ENCODE results near the gene AFF1.
"Not testable (repeated sequence)": the region's sequence is repeated elsewhere in the genome, so short reads cannot be mapped to it uniquely, and the experiment has no call there.

AFF1 gene

DNA sequence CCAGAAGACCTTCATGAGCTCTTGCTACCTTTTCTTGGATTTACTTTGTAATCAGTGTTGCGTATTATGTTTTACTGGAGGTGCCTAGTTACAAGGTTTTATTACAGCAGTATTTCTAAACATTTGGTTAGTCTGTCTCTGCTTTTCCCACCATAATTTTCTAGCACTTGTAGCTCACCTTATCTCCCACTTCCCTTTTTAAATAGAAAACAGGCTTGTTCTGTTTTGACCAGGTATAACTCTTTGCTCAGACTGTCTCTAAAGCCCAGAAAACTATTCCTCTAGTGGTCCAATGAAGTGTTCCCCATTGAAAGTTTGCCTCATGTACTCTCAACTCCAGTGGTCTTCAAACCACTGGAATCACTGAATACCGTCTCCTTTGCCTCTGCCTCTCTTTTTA lies 43.9 kb downstream of the AFF1 start:
- Histone ChIP-seq H3K79me2 (ENCODE audit: insufficient read depth, low read length) (no peaks in the 10 kb centered on the region), H2AFZ (ENCODE audit: low read depth, low read length, severe bottlenecking) (no peak overlapping the region), H3K27me3 (ENCODE audit: low read length) (no peaks in the 10 kb centered on the region), H3K36me3 (ENCODE audit: low read length) (no peaks in the 10 kb centered on the region), H3K27ac (ENCODE audit: low read depth, low read length) (no peak overlapping the region), H3K4me3 (ENCODE audit: insufficient read depth, low read length, poor library complexity, severe bottlenecking) (no peak overlapping the region), H3K9ac (ENCODE audit: low read length) (no peak overlapping the region), H3K9me3 (ENCODE audit: insufficient read depth, low read length) (no peaks in the 10 kb centered on the region), H3K9me2 (replicated peaks; ENCODE audit: insufficient read depth, low read length) (no peaks in the 10 kb centered on the region), H3F3A (ENCODE audit: insufficient read depth) (no peaks in the 10 kb centered on the region), H3K4me2 (ENCODE audit: low read depth, low read length, poor library complexity, severe bottlenecking) (no peak overlapping the region), H4K20me1 (ENCODE audit: low read depth, low read length) (no peaks in the 10 kb centered on the region)
- TF ChIP-seq, protein P1, sequence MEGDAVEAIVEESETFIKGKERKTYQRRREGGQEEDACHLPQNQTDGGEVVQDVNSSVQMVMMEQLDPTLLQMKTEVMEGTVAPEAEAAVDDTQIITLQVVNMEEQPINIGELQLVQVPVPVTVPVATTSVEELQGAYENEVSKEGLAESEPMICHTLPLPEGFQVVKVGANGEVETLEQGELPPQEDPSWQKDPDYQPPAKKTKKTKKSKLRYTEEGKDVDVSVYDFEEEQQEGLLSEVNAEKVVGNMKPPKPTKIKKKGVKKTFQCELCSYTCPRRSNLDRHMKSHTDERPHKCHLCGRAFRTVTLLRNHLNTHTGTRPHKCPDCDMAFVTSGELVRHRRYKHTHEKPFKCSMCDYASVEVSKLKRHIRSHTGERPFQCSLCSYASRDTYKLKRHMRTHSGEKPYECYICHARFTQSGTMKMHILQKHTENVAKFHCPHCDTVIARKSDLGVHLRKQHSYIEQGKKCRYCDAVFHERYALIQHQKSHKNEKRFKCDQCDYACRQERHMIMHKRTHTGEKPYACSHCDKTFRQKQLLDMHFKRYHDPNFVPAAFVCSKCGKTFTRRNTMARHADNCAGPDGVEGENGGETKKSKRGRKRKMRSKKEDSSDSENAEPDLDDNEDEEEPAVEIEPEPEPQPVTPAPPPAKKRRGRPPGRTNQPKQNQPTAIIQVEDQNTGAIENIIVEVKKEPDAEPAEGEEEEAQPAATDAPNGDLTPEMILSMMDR (IDR thresholded peaks at IDR 0.05; ENCODE audit: insufficient read depth, low read length, poor library complexity, severe bottlenecking): no peak
- TF ChIP-seq EZH2phosphoT487 (conservative IDR thresholded peaks at IDR 0.05; ENCODE audit: low read length): no peak

GRCh38 chr4:86980230-86980629 lies 45.4 kb downstream of the AFF1 start:
- H3K4me3 ChIP-seq (ENCODE audit: insufficient read depth, low read length, poor library complexity, severe bottlenecking): no peak overlapping the region
- no peaks in the 10 kb centered on the region for H3K27me3 ChIP-seq (ENCODE audit: low read length)
- no peak overlapping the region for H2AFZ ChIP-seq (ENCODE audit: low read depth, low read length, severe bottlenecking)
- no peak overlapping the region for H3K9ac ChIP-seq (ENCODE audit: low read length)
- no peak overlapping the region for H3K4me2 ChIP-seq (ENCODE audit: low read depth, low read length, poor library complexity, severe bottlenecking)
- H3F3A ChIP-seq (ENCODE audit: insufficient read depth): no peaks in the 10 kb centered on the region
- no peaks in the 10 kb centered on the region for H3K79me2 ChIP-seq (ENCODE audit: insufficient read depth, low read length)
- H3K27ac ChIP-seq (ENCODE audit: low read depth, low read length): no peak overlapping the region
- TF ChIP-seq, protein P1 (IDR thresholded peaks at IDR 0.05; ENCODE audit: insufficient read depth, low read length, poor library complexity, severe bottlenecking): no peak
- TF ChIP-seq EZH2phosphoT487 (conservative IDR thresholded peaks at IDR 0.05; ENCODE audit: low read length): no peak
- no peaks in the 10 kb centered on the region for H3K9me2 ChIP-seq (replicated peaks; ENCODE audit: insufficient read depth, low read length)
- no peaks in the 10 kb centered on the region for H3K9me3 ChIP-seq (ENCODE audit: insufficient read depth, low read length)
- no peaks in the 10 kb centered on the region for H3K36me3 ChIP-seq (ENCODE audit: low read length)
- no peaks in the 10 kb centered on the region for H4K20me1 ChIP-seq (ENCODE audit: low read depth, low read length)

- no peaks in the 10 kb centered on the region for H3F3A ChIP-seq (ENCODE audit: insufficient read depth)
- H3K36me3 ChIP-seq (ENCODE audit: low read length): no peaks in the 10 kb centered on the region
- no peaks in the 10 kb centered on the region for H3K9me2 ChIP-seq (replicated peaks; ENCODE audit: insufficient read depth, low read length)
- no peaks in the 10 kb centered on the region for H3K79me2 ChIP-seq (ENCODE audit: insufficient read depth, low read length)
- TF ChIP-seq EZH2phosphoT487 (conservative IDR thresholded peaks at IDR 0.05; ENCODE audit: low read length): no peak
- TF ChIP-seq, protein P1 (IDR thresholded peaks at IDR 0.05; ENCODE audit: insufficient read depth, low read length, poor library complexity, severe bottlenecking): no peak
- no peaks in the 10 kb centered on the region for H3K27me3 ChIP-seq (ENCODE audit: low read length)
- no peaks in the 10 kb centered on the region for H3K9me3 ChIP-seq (ENCODE audit: insufficient read depth, low read length)
- H2AFZ ChIP-seq (ENCODE audit: low read depth, low read length, severe bottlenecking): no peak overlapping the region
- H4K20me1 ChIP-seq (ENCODE audit: low read depth, low read length): no peaks in the 10 kb centered on the region
- H3K9ac ChIP-seq (ENCODE audit: low read length): no peak overlapping the region
- H3K4me3 ChIP-seq (ENCODE audit: insufficient read depth, low read length, poor library complexity, severe bottlenecking): no peak overlapping the region
- no peak overlapping the region for H3K4me2 ChIP-seq (ENCODE audit: low read depth, low read length, poor library complexity, severe bottlenecking)
- H3K27ac ChIP-seq (ENCODE audit: low read depth, low read length): no peak overlapping the region
Observed at GRCh38 chr4:86981789-86982188, 47.0 kb downstream of the AFF1 start.

DNA sequence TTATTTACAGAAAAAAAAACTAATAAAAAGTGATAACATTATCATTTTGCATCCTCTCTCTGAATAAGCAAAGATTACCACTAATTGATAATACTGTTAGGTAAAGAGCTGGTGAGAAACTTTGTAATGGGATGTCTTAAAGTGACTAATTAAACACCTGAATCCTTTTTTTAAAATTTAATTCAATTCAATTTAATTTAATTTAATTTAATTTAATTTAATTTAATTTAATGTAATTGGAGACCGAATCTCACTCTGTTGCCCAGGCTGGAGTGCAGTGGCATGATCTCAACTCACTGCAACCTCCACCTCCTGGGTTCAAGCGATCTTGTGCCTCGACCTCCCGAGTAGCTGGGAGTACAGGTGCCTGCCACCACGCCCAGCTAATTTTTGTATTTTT lies 51.0 kb downstream of the AFF1 start:
- H3K9ac ChIP-seq (ENCODE audit: low read length); H3K27ac ChIP-seq (ENCODE audit: low read depth, low read length); H2AFZ ChIP-seq (ENCODE audit: low read depth, low read length, severe bottlenecking); H3K9me2 ChIP-seq (replicated peaks; ENCODE audit: insufficient read depth, low read length); H3K79me2 ChIP-seq (ENCODE audit: insufficient read depth, low read length); H3K36me3 ChIP-seq (ENCODE audit: low read length); H3K27me3 ChIP-seq (ENCODE audit: low read length); H3K4me2 ChIP-seq (ENCODE audit: low read depth, low read length, poor library complexity, severe bottlenecking); H3F3A ChIP-seq (ENCODE audit: insufficient read depth); H3K4me3 ChIP-seq (ENCODE audit: insufficient read depth, low read length, poor library complexity, severe bottlenecking); H4K20me1 ChIP-seq (ENCODE audit: low read depth, low read length); H3K9me3 ChIP-seq (ENCODE audit: insufficient read depth, low read length): not testable (repeated sequence)

- H3K27me3 ChIP-seq (ENCODE audit: low read length); H4K20me1 ChIP-seq (ENCODE audit: low read depth, low read length); H3K27ac ChIP-seq (ENCODE audit: low read depth, low read length); H3K9me2 ChIP-seq (replicated peaks; ENCODE audit: insufficient read depth, low read length); H3K4me3 ChIP-seq (ENCODE audit: insufficient read depth, low read length, poor library complexity, severe bottlenecking); H3K9me3 ChIP-seq (ENCODE audit: insufficient read depth, low read length); H3F3A ChIP-seq (ENCODE audit: insufficient read depth); H3K36me3 ChIP-seq (ENCODE audit: low read length); H3K9ac ChIP-seq (ENCODE audit: low read length); H3K4me2 ChIP-seq (ENCODE audit: low read depth, low read length, poor library complexity, severe bottlenecking); H2AFZ ChIP-seq (ENCODE audit: low read depth, low read length, severe bottlenecking); H3K79me2 ChIP-seq (ENCODE audit: insufficient read depth, low read length): not testable (repeated sequence)
Observed at GRCh38 chr4:86989658-86990057, 54.8 kb downstream of the AFF1 start.
